Brain pericyte (primary cell): Measurements from ENCODE around the gene STX8.
"Not testable (repeated sequence)": the region's sequence is repeated elsewhere in the genome, so short reads cannot be mapped to it uniquely, and the experiment has no call there.

Experiments
- DNase-seq: peaks from one replicate; pipeline ENCODE4 v3.0.0-alpha.2; 2012; ENCODE audit warnings: low read depth, low spot score

STX8 gene

GRCh38 chr17:9557161-9557755 lies 18.4 kb downstream of the STX8 start:
- DNase-seq, result no peak

- DNase-seq, result not testable (repeated sequence)
These were observed 20.9 kb downstream of the STX8 start for GRCh38 chr17:9554715-9555114.

GRCh38 chr17:9553596-9553995 lies 22.0 kb downstream of the STX8 start:
- DNase-seq, result no peak

- DNase-seq, result no peak
These were observed 22.4 kb downstream of the STX8 start for GRCh38 chr17:9553181-9553580.

GRCh38 chr17:9549215-9549614 lies 26.4 kb downstream of the STX8 start:
- no peak for DNase-seq

GRCh38 chr17:9544221-9544620 lies 31.4 kb downstream of the STX8 start:
- no peak for DNase-seq

- DNase-seq, result no peak
These were observed 33.9 kb downstream of the STX8 start for GRCh38 chr17:9541718-9542117.

- DNase-seq, result no peak
These were observed 37.0 kb downstream of the STX8 start for GRCh38 chr17:9538626-9539025.

GRCh38 chr17:9537177-9537776 lies 38.3 kb downstream of the STX8 start:
- no peak for DNase-seq

GRCh38 chr17:9536061-9536460 lies 39.6 kb downstream of the STX8 start:
- DNase-seq, result no peak

GRCh38 chr17:9533441-9533840 lies 42.2 kb downstream of the STX8 start:
- no peak for DNase-seq

- no peak for DNase-seq
These were observed 42.9 kb downstream of the STX8 start for GRCh38 chr17:9532715-9533114.

GRCh38 chr17:9531034-9531433 lies 44.6 kb downstream of the STX8 start:
- no peak for DNase-seq

GRCh38 chr17:9529033-9529700 lies 46.5 kb downstream of the STX8 start:
- DNase-seq, result no peak

- no peak for DNase-seq
These were observed 47.8 kb downstream of the STX8 start for GRCh38 chr17:9527788-9528187.

GRCh38 chr17:9522074-9522473 lies 53.5 kb downstream of the STX8 start:
- DNase-seq, result no peak

- no peak for DNase-seq
These were observed 54.6 kb downstream of the STX8 start for GRCh38 chr17:9521062-9521461.

- DNase-seq, result no peak
These were observed 55.0 kb downstream of the STX8 start for GRCh38 chr17:9520649-9521048.

GRCh38 chr17:9519583-9520272 lies 55.9 kb downstream of the STX8 start:
- no peak for DNase-seq

- no peak for DNase-seq
These were observed 58.2 kb downstream of the STX8 start for GRCh38 chr17:9517396-9517795.

- no peak for DNase-seq
These were observed 62.4 kb downstream of the STX8 start for GRCh38 chr17:9513266-9513665.

GRCh38 chr17:9512323-9513168 lies 63.1 kb downstream of the STX8 start:
- DNase-seq, result no peak
